PC-9 (cell line): ENCODE data around the gene MED9. TPM values are rescaled to one million over a fixed set of nuclear protein-coding genes. Genes with fewer than 3 reads are reported as not detected.

Experiments used
- BruUV-seq: library from RNA; stranded (reverse); fragments of 400-500 nt; replicated peaks from 2 replicates; lab custom pipeline; 2021; lab: Mats Ljungman, UMichigan
- CTCF ChIA-PET: fragments of 300-600 bp; sonication (Branson Sonifier 250); formaldehyde crosslinking; loops from one replicate; lab custom pipeline; 2022; ENCODE audit warnings: antibody characterized with exemption; lab: Charles Lee
- POLR2A ChIA-PET: fragments of 300-600 bp; sonication (Branson Sonifier 250); formaldehyde crosslinking; loops from one replicate; lab custom pipeline; 2022; ENCODE audit warnings: antibody characterized with exemption; ENCODE audit not compliant: unreplicated experiment; lab: Charles Lee
- DNase-seq, 2 experiments: peaks; one replicate each; pipeline versions ENCODE4 v3.0.0 to v3.0.0-alpha.2; 2015 to 2022; ENCODE audit warnings: mixed read lengths in 1 of 2
- H2AFZ ChIP-seq: fragments of 200-600 bp; sonication (generic); 2 replicates; pipeline ENCODE4 v1.8.1; 2017; ENCODE audit warnings: antibody characterized with exemption
- H3F3A ChIP-seq: fragments of 200-600 bp; sonication (generic); 2 replicates; pipeline ENCODE4 v1.8.1; 2017; ENCODE audit warnings: antibody characterized with exemption, mild to moderate bottlenecking, low read depth; ENCODE audit not compliant: insufficient read depth
- H3K27ac ChIP-seq: fragments of 200-600 bp; sonication (generic); 2 replicates; pipeline ENCODE4 v1.6.1; 2016; ENCODE audit warnings: mixed run types
- H3K27me3 ChIP-seq: fragments of 200-600 bp; sonication (generic); 2 replicates; pipeline ENCODE4 v1.6.1; 2016; ENCODE audit warnings: low read depth, mixed run types; ENCODE audit not compliant: insufficient read depth
- H3K36me3 ChIP-seq: fragments of 200-600 bp; sonication (generic); 2 replicates; pipeline ENCODE4 v1.6.1; 2016; ENCODE audit warnings: low read depth, mixed run types
- H3K4me1 ChIP-seq: fragments of 200-600 bp; sonication (generic); replicated peaks from 2 replicates; pipeline ENCODE4 v1.6.1; 2016; ENCODE audit warnings: mixed run types; ENCODE audit not compliant: insufficient read depth
- H3K4me2 ChIP-seq: fragments of 200-600 bp; sonication (generic); 2 replicates; pipeline ENCODE4 v1.6.1; 2017; ENCODE audit warnings: mixed run types
- H3K4me3 ChIP-seq: fragments of 200-600 bp; sonication (generic); 2 replicates; pipeline ENCODE4 v1.6.1; 2016; ENCODE audit warnings: mixed run types
- H3K79me2 ChIP-seq: fragments of 200-600 bp; sonication (generic); 2 replicates; pipeline ENCODE4 v1.6.1; 2017; ENCODE audit warnings: low read depth, mixed run types
- H3K9me2 ChIP-seq: fragments of 200-600 bp; sonication (generic); 2 replicates; pipeline ENCODE4 v1.8.1; 2017; ENCODE audit warnings: mild to moderate bottlenecking; ENCODE audit not compliant: insufficient read depth
- H3K9me3 ChIP-seq: fragments of 200-600 bp; sonication (generic); 2 replicates; pipeline ENCODE4 v1.8.1; 2016; ENCODE audit warnings: low read depth; ENCODE audit not compliant: insufficient read depth
- H4K20me1 ChIP-seq: fragments of 200-600 bp; sonication (generic); 2 replicates; pipeline ENCODE4 v1.8.1; 2017; ENCODE audit not compliant: insufficient read depth
- EZH2 ChIP-seq: fragments of 200-600 bp; sonication (generic); IDR thresholded peaks from 2 replicates; pipeline ENCODE4 v1.8.0; 2017; ENCODE audit warnings: antibody characterized with exemption, low read depth
- intact Hi-C: fragments of 100-400 bp; cut with micrococcal nuclease; formaldehyde crosslinking; loops from one replicate; pipeline ENCODE4 v1.10.0; 2022; ENCODE audit not compliant: unreplicated experiment
- total RNA-seq: library from RNA; stranded (reverse); gene quantifications from 2 replicates; pipeline ENCODE4 v1.2.3, GENCODE V29; 2021
- TF ChIP-seq, protein P1 (sequence below): fragments of 200-600 bp; sonication (generic); conservative IDR thresholded peaks from 2 replicates; pipeline ENCODE4 v1.6.1; 2017; ENCODE audit warnings: mixed run types, antibody characterized with exemption, mild to moderate bottlenecking, moderate library complexity

Gene MED9
- total RNA-seq, 1 experiment from 2014 or later = 15.8 TPM

- no peaks in the 10 kb centered on the region for H3K9me3 ChIP-seq
- TF ChIP-seq, protein P1, sequence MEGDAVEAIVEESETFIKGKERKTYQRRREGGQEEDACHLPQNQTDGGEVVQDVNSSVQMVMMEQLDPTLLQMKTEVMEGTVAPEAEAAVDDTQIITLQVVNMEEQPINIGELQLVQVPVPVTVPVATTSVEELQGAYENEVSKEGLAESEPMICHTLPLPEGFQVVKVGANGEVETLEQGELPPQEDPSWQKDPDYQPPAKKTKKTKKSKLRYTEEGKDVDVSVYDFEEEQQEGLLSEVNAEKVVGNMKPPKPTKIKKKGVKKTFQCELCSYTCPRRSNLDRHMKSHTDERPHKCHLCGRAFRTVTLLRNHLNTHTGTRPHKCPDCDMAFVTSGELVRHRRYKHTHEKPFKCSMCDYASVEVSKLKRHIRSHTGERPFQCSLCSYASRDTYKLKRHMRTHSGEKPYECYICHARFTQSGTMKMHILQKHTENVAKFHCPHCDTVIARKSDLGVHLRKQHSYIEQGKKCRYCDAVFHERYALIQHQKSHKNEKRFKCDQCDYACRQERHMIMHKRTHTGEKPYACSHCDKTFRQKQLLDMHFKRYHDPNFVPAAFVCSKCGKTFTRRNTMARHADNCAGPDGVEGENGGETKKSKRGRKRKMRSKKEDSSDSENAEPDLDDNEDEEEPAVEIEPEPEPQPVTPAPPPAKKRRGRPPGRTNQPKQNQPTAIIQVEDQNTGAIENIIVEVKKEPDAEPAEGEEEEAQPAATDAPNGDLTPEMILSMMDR = peak; percentile 88
- TF ChIP-seq EZH2 = no peak
- H3K4me1 ChIP-seq = no peaks in the 10 kb centered on the region; the same call in 1 of the 2 replicates
- H3K4me2 ChIP-seq = peak within 1 kb of the TSS; percentile 72
- ChIA-PET CTCF (interaction anchor here (0.6 to 2.8 kb wide), 12 partner anchors 15 to 423 kb away, joined by 3 to 13 read pairs (median 3); no protein-coding TSS in a partner anchor), POLR2A (interaction anchor here (0.5 to 0.9 kb wide), 5 partner anchors 8 to 468 kb away, joined by 3 to 24 read pairs (median 5); no protein-coding TSS in a partner anchor)
- H2AFZ ChIP-seq = no peak within 1 kb of the TSS
- no peak within 1 kb of the TSS for H3K27ac ChIP-seq
- no peaks in the 10 kb centered on the region for H3K9me2 ChIP-seq
- peak in 1 of 2 experiments; percentile 86 for DNase-seq
- H4K20me1 ChIP-seq = peaks cover 34% of the 10 kb centered on the region
- no TSS peak for BruUV-seq
- peaks cover 19% of the 10 kb centered on the region; the same call in 1 of the 2 replicates for H3F3A ChIP-seq
- no peaks in the 10 kb centered on the region for H3K36me3 ChIP-seq
- no peaks in the 10 kb centered on the region for H3K79me2 ChIP-seq
- H3K4me3 ChIP-seq = no peak within 1 kb of the TSS; the same call in 1 of the 2 replicates
- intact Hi-C loops = loop anchor here (1.0 to 10.0 kb wide), 4 partner anchors 72 to 418 kb away; no protein-coding TSS in a partner anchor
- no peaks in the 10 kb centered on the region for H3K27me3 ChIP-seq
Observed at GRCh38 chr17:17496189-17497064, 19.6 kb downstream of the MED9 start, which contains the start of gene RASD1. Gene RASD1 (minus strand): TSS chr17:17496395. CDS start chr17:17496181, 214 bp downstream.

DNA sequence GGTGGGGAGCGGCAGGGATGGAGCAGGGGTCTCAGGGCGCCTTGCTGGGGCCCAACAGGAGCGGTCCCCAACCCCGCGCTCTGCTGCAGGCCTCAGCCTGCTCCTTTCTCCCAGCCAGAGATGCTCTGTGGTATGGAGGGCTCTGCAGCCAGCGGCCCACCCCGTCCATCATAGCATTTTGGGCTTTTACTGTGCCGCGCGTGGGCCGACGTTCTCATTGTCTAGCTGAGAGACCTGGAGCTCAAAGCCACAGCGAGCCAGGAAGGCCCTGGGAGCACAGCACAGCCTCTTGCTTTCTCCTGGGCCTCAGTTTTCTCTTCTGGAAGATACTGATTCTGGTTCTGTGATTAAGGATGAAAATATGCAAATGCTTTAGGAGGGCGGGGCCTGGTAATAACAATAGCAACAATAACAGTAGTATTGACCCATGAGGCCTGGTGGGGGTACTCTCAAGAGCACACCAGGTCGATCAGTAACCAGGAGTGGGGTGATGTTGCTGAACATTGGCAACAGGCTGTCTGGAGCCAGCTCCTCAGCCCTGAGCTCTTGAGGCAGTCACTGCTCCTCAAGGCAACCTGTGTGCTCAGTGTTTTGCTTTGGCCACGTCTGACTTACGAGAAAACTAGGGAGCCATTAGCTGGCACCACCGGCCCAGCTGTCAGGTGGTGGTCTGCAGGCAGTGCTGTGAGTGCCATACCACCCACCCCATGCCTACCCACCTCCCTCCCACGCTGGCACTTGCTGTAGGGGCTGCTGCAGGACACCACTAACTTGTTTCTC, 20.5 kb downstream of the MED9 start:
- ChIA-PET CTCF (interaction anchor here (1.1 to 2.8 kb wide), 7 partner anchors 15 to 422 kb away, joined by 3 to 13 read pairs (median 3); no protein-coding TSS in a partner anchor), POLR2A (interaction anchor here (0.6 to 0.9 kb wide), 2 partner anchors 18 to 110 kb away, joined by 3 read pairs; no protein-coding TSS in a partner anchor)
- BruUV-seq = no TSS peak
- H3K4me2 ChIP-seq = peak overlapping the region; percentile 72; the same call in 1 of the 2 replicates
- no peaks in the 10 kb centered on the region for H3K27me3 ChIP-seq
- no peaks in the 10 kb centered on the region for H3K79me2 ChIP-seq
- H3K27ac ChIP-seq = no peak overlapping the region
- H3K9me3 ChIP-seq = no peaks in the 10 kb centered on the region
- H4K20me1 ChIP-seq = peaks cover 30% of the 10 kb centered on the region
- no peak overlapping the region for H3K4me3 ChIP-seq
- H3K9me2 ChIP-seq = no peaks in the 10 kb centered on the region
- DNase-seq = no peak
- peaks cover 19% of the 10 kb centered on the region; the same call in 1 of the 2 replicates for H3F3A ChIP-seq
- no peaks in the 10 kb centered on the region; the same call in 1 of the 2 replicates for H3K4me1 ChIP-seq
- no peaks in the 10 kb centered on the region for H3K36me3 ChIP-seq
- no peak overlapping the region for H2AFZ ChIP-seq
- no peak for TF ChIP-seq EZH2
- TF ChIP-seq, protein P1 = peak; percentile 54; the same call in 1 of the 2 replicates
- intact Hi-C loops = loop anchor here (2.0 to 10.0 kb wide), 2 partner anchors 144 to 418 kb away; no protein-coding TSS in a partner anchor
